PC-3 (cell line): Measurements from ENCODE around the gene DSPP. TPM values are rescaled to one million over a fixed set of nuclear protein-coding genes. Genes with fewer than 3 reads are reported as not detected.

Experiments used
- ATAC-seq: fragments of 200-7000 bp; cut with Tn5 transposase; 2 replicates; pipeline ENCODE4 v1.9.1; 2020; ENCODE audit warnings: mild to moderate bottlenecking, moderate library complexity
- BruUV-seq: library from RNA; stranded (reverse); fragments of 400-500 nt; replicated peaks from 2 replicates; lab custom pipeline; 2021; lab: Mats Ljungman, UMichigan
- CTCF ChIA-PET: fragments of 300-600 bp; sonication (Branson Sonifier 250); formaldehyde crosslinking; loops from one replicate; lab custom pipeline; 2022; ENCODE audit warnings: antibody characterized with exemption; lab: Charles Lee
- POLR2A ChIA-PET: fragments of 300-600 bp; sonication (Branson Sonifier 250); formaldehyde crosslinking; loops from one replicate; lab custom pipeline; 2022; ENCODE audit warnings: antibody characterized with exemption; ENCODE audit not compliant: unreplicated experiment; lab: Charles Lee
- DNase-seq: peaks from one replicate; pipeline ENCODE4 v3.0.0-alpha.2; 2015
- H2AFZ ChIP-seq: fragments of 300-600 bp; sonication (generic); 2 replicates; pipeline ENCODE4 v1.6.0; 2016; ENCODE audit warnings: antibody characterized with exemption, low read length
- H3F3A ChIP-seq: fragments of 300-600 bp; sonication (generic); one replicate; pipeline ENCODE4 v1.6.0; 2017; ENCODE audit warnings: antibody characterized with exemption, low read length, control low read depth, mild to moderate bottlenecking; ENCODE audit not compliant: unreplicated experiment
- H3K27ac ChIP-seq: fragments of 300-600 bp; sonication (generic); 2 replicates; pipeline ENCODE4 v1.5.1; 2016; ENCODE audit warnings: mild to moderate bottlenecking, low read length
- H3K27me3 ChIP-seq: fragments of 300-600 bp; sonication (generic); 2 replicates; pipeline ENCODE4 v1.6.1; 2016; ENCODE audit warnings: low read length, mixed read lengths
- H3K36me3 ChIP-seq: fragments of 300-600 bp; sonication (generic); 2 replicates; pipeline ENCODE4 v1.6.1; 2016; ENCODE audit warnings: low read depth, mixed run types, low read length, mixed read lengths
- H3K4me1 ChIP-seq: fragments of 300-600 bp; sonication (generic); 2 replicates; pipeline ENCODE4 v1.5.1; 2016; ENCODE audit warnings: low read length; ENCODE audit not compliant: insufficient read depth
- H3K4me2 ChIP-seq: fragments of 300-600 bp; sonication (generic); 2 replicates; pipeline ENCODE4 v1.6.0; 2016; ENCODE audit warnings: low read length
- H3K4me3 ChIP-seq: fragments of 300-600 bp; sonication (generic); 2 replicates; pipeline ENCODE4 v1.5.1; 2016; ENCODE audit warnings: mild to moderate bottlenecking, low read length, mixed read lengths
- H3K79me2 ChIP-seq: fragments of 300-600 bp; sonication (generic); 2 replicates; pipeline ENCODE4 v1.6.1; 2017; ENCODE audit warnings: low read length, mixed read lengths
- H3K9ac ChIP-seq: fragments of 300-600 bp; sonication (generic); 2 replicates; pipeline ENCODE4 v1.6.0; 2016; ENCODE audit warnings: mild to moderate bottlenecking, low read length
- H3K9me2 ChIP-seq: fragments of 300-600 bp; sonication (generic); replicated peaks from 2 replicates; pipeline ENCODE4 v1.6.1; 2016; ENCODE audit warnings: mixed run types, low read length, mixed read lengths
- H3K9me3 ChIP-seq: fragments of 300-600 bp; sonication (generic); 2 replicates; pipeline ENCODE4 v1.6.1; 2016; ENCODE audit warnings: low read length, mixed read lengths
- H4K20me1 ChIP-seq: fragments of 300-600 bp; sonication (generic); 2 replicates; pipeline ENCODE4 v1.6.1; 2016; ENCODE audit warnings: low read length, mixed read lengths
- CTCF ChIP-seq: fragments of 300-600 bp; sonication (generic); conservative IDR thresholded peaks from 2 replicates; pipeline ENCODE4 v1.5.1; 2017; ENCODE audit warnings: antibody characterized with exemption, low read depth, mild to moderate bottlenecking, low read length
- EZH2 ChIP-seq: fragments of 300-600 bp; sonication (generic); IDR thresholded peaks from one replicate; pipeline ENCODE4 v1.6.1; 2017; ENCODE audit warnings: antibody characterized with exemption, mild to moderate bottlenecking, low read length; ENCODE audit not compliant: unreplicated experiment
- EZH2phosphoT487 ChIP-seq: fragments of 300-600 bp; sonication (generic); IDR thresholded peaks from 2 replicates; pipeline ENCODE4 v1.6.1; 2018; ENCODE audit warnings: mild to moderate bottlenecking, antibody characterized with exemption, low read length, borderline replicate concordance
- intact Hi-C: fragments of 100-400 bp; cut with micrococcal nuclease; formaldehyde crosslinking; loops from 2 replicates; pipeline ENCODE4 v1.9.0; 2023
- total RNA-seq: library from RNA; depleted of rRNA; stranded (reverse); fragments of >200 nt; gene quantifications from 2 replicates; pipeline ENCODE4 v1.2.3, GENCODE V29; 2014

The DSPP gene
- total RNA-seq, 1 experiment from 2014 or later, result 0.04 TPM

- ATAC-seq, result no peak
- DNase-seq, result no peak
- Histone ChIP-seq H3K79me2 (no peaks in the 10 kb centered on the region), H3K4me1 (no peaks in the 10 kb centered on the region), H3K27me3 (peaks cover 33% of the 10 kb centered on the region), H3K27ac (no peak overlapping the region), H3K4me3 (no peak overlapping the region), H3K9ac (no peak overlapping the region), H4K20me1 (no peaks in the 10 kb centered on the region), H3K4me2 (no peak overlapping the region), H3K36me3 (no peaks in the 10 kb centered on the region), H2AFZ (no peak overlapping the region), H3K9me2 (no peaks in the 10 kb centered on the region), H3K9me3 (no peaks in the 10 kb centered on the region), H3F3A (no peaks in the 10 kb centered on the region)
- ChIA-PET POLR2A (no interaction called here), CTCF (no interaction called here)
- TF ChIP-seq EZH2 (no peak), CTCF (no peak), EZH2phosphoT487 (no peak)
- intact Hi-C loops, result no loop called here
- no TSS peak for BruUV-seq
Measured at GRCh38 chr4:87620086-87620485, 11.8 kb downstream of the DSPP start.

- Histone ChIP-seq H3F3A (no peaks in the 10 kb centered on the region), H3K4me1 (no peaks in the 10 kb centered on the region), H3K9ac (no peak overlapping the region), H4K20me1 (no peaks in the 10 kb centered on the region), H3K4me3 (no peak overlapping the region), H3K27ac (no peak overlapping the region), H3K9me2 (no peaks in the 10 kb centered on the region), H2AFZ (no peak overlapping the region), H3K36me3 (no peaks in the 10 kb centered on the region), H3K9me3 (no peaks in the 10 kb centered on the region), H3K27me3 (peaks cover 33% of the 10 kb centered on the region), H3K79me2 (no peaks in the 10 kb centered on the region), H3K4me2 (no peak overlapping the region)
- no TSS peak for BruUV-seq
- TF ChIP-seq EZH2phosphoT487, result no peak
- TF ChIP-seq EZH2, result no peak
- TF ChIP-seq CTCF, result no peak
- DNase-seq (no peak), ATAC-seq (no peak)
- ChIA-PET POLR2A (no interaction called here), CTCF (no interaction called here)
- intact Hi-C loops, result no loop called here
Measured at GRCh38 chr4:87620491-87620890, 12.2 kb downstream of the DSPP start.

GRCh38 chr4:87622303-87622702 is 14.0 kb downstream of the DSPP start:
- Histone ChIP-seq H3K9me3 (no peaks in the 10 kb centered on the region), H3K27ac (no peak overlapping the region), H3K4me1 (no peaks in the 10 kb centered on the region), H3K4me2 (no peak overlapping the region), H4K20me1 (no peaks in the 10 kb centered on the region), H3K9ac (no peak overlapping the region), H3K9me2 (no peaks in the 10 kb centered on the region), H2AFZ (no peak overlapping the region), H3K36me3 (no peaks in the 10 kb centered on the region), H3K79me2 (no peaks in the 10 kb centered on the region), H3F3A (no peaks in the 10 kb centered on the region), H3K4me3 (no peak overlapping the region), H3K27me3 (peaks cover 33% of the 10 kb centered on the region)
- intact Hi-C loops, result no loop called here
- ATAC-seq, result no peak
- BruUV-seq, result no TSS peak
- no peak for TF ChIP-seq CTCF
- TF ChIP-seq EZH2phosphoT487, result no peak
- no peak for TF ChIP-seq EZH2
- POLR2A ChIA-PET, result no interaction called here
- no peak for DNase-seq
- CTCF ChIA-PET, result no interaction called here
